ENCODE results near the gene MAP1S. TPM values are rescaled to one million over a fixed set of nuclear protein-coding genes. Genes with fewer than 3 reads are reported as not detected.
A peak's percentile ranks its signal among the peaks of the same experiment; 100 is the strongest.

MAP1S gene
- total and polyA plus RNA-seq, 2 of the 13 experiments (the other 11 are each of a cell fraction or from before 2014, with no cell fraction given) = 3.8 to 7.3 TPM

- TF ChIP-seq FOXC1 (CRISPR knock-in tag; IDR thresholded peaks at IDR 0.05; ENCODE audit: borderline replicate concordance) (no peak), ZNF776 (CRISPR knock-in tag; IDR thresholded peaks at IDR 0.05) (no peak), ZNF724P (CRISPR knock-in tag; IDR thresholded peaks at IDR 0.05; ENCODE audit: borderline replicate concordance) (0 out of 2 replicates have a peak, but pooled peaks have one; percentile 30), RBM39 (IDR thresholded peaks at IDR 0.05; ENCODE audit: low read depth, low read length, poor library complexity, severe bottlenecking) (no peak), NR3C1 (CRISPR knock-in tag; IDR thresholded peaks at IDR 0.05) (no peak), ZNF709 (CRISPR knock-in tag; IDR thresholded peaks at IDR 0.05) (0 out of 2 replicates have a peak, but pooled peaks have one; percentile 55), TEAD2 (CRISPR knock-in tag; IDR thresholded peaks at IDR 0.05) (no peak), ZC3H13 (CRISPR knock-in tag; IDR thresholded peaks at IDR 0.05) (no peak), SKIL (CRISPR knock-in tag; IDR thresholded peaks at IDR 0.05; ENCODE audit: borderline replicate concordance) (no peak), ZNF746 (CRISPR knock-in tag; IDR thresholded peaks at IDR 0.05) (no peak), SUZ12 (IDR thresholded peaks at IDR 0.05; ENCODE audit: low read depth, low read length) (no peak), REST (IDR thresholded peaks at IDR 0.05; ENCODE audit: borderline replicate concordance in 1 of 2, low read depth in 1 of 2, low read length in 2 of 2) (peak; percentile 80 to 97), KAT8 (CRISPR knock-in tag; IDR thresholded peaks at IDR 0.05) (no peak), ZFP36L1 (CRISPR knock-in tag; IDR thresholded peaks at IDR 0.05) (0 out of 2 replicates have a peak, but pooled peaks have one; percentile 23)
- TF ChIP-seq, protein P1, sequence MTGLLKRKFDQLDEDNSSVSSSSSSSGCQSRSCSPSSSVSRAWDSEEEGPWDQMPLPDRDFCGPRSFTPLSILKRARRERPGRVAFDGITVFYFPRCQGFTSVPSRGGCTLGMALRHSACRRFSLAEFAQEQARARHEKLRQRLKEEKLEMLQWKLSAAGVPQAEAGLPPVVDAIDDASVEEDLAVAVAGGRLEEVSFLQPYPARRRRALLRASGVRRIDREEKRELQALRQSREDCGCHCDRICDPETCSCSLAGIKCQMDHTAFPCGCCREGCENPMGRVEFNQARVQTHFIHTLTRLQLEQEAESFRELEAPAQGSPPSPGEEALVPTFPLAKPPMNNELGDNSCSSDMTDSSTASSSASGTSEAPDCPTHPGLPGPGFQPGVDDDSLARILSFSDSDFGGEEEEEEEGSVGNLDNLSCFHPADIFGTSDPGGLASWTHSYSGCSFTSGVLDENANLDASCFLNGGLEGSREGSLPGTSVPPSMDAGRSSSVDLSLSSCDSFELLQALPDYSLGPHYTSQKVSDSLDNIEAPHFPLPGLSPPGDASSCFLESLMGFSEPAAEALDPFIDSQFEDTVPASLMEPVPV (CRISPR knock-in tag; IDR thresholded peaks at IDR 0.05) = no peak
- TF ChIP-seq, protein P2, sequence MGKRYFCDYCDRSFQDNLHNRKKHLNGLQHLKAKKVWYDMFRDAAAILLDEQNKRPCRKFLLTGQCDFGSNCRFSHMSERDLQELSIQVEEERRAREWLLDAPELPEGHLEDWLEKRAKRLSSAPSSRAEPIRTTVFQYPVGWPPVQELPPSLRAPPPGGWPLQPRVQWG (CRISPR knock-in tag; IDR thresholded peaks at IDR 0.05; ENCODE audit: borderline replicate concordance, low read depth) = no peak
- TF ChIP-seq, protein P3, sequence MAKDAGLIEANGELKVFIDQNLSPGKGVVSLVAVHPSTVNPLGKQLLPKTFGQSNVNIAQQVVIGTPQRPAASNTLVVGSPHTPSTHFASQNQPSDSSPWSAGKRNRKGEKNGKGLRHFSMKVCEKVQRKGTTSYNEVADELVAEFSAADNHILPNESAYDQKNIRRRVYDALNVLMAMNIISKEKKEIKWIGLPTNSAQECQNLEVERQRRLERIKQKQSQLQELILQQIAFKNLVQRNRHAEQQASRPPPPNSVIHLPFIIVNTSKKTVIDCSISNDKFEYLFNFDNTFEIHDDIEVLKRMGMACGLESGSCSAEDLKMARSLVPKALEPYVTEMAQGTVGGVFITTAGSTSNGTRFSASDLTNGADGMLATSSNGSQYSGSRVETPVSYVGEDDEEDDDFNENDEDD (CRISPR knock-in tag; IDR thresholded peaks at IDR 0.05; ENCODE audit: borderline replicate concordance) = no peak
Observed at GRCh38 chr19:17687857-17688784, 31.2 kb upstream of the MAP1S start, which contains the start of gene UNC13A (continued).
